ENCODE results near the gene PLA2G4E. TPM values are rescaled to one million over a fixed set of nuclear protein-coding genes. Genes with fewer than 3 reads are reported as not detected.

PLA2G4E gene
- total and polyA plus RNA-seq, 9 of the 15 experiments (the other 6 are each of a cell fraction or from before 2014, with no cell fraction given): 0.03 TPM; not detected in 8

- no peak for FAIRE-seq
- intact Hi-C loops (cut with micrococcal nuclease): no loop called here
- in situ Hi-C loops (cut with MboI): no loop called here
- 73% methylated on average over 3 of the region's 3 CpGs for WGBS (ENCODE audit: insufficient coverage, low coverage, missing lambda C conversion rate)
- H3K9me3 ChIP-seq (replicated peaks; ENCODE audit: control insufficient read depth, insufficient read depth, low read depth, low read length): no peaks in the 10 kb centered on the region
- peaks cover 4% of the 10 kb centered on the region; the same call in 2 of the 3 replicates for H3K36me3 ChIP-seq (ENCODE audit: control insufficient read depth, insufficient read depth, low read length)
- TF ChIP-seq FUS (optimal IDR thresholded peaks at IDR 0.05; ENCODE audit: low read depth, low read length) (no peak), ZNF444 (CRISPR knock-in tag; IDR thresholded peaks at IDR 0.05) (no peak), RBM25 (IDR thresholded peaks at IDR 0.05; ENCODE audit: low read depth, low read length, severe bottlenecking) (peak; percentile 71), KDM1A (IDR thresholded peaks at IDR 0.05) (0 out of 4 replicates have a peak, but pooled peaks of 1 of the 2 experiments have one; percentile 16), ADNP (tag; IDR thresholded peaks at IDR 0.05) (0 out of 2 replicates have a peak, but pooled peaks have one; percentile 16), CBFA2T3 (IDR thresholded peaks at IDR 0.05) (no peak), E2F5 (CRISPR knock-in tag; IDR thresholded peaks at IDR 0.05) (no peak), POLR2B (IDR thresholded peaks at IDR 0.05; ENCODE audit: low read depth, partially characterized antibody) (no peak), KAT7 (CRISPR knock-in tag; IDR thresholded peaks at IDR 0.05; ENCODE audit: borderline replicate concordance) (no peak), BCOR (IDR thresholded peaks at IDR 0.05) (peak; percentile 49; the same call in 1 of the 2 replicates), PBX2 (CRISPR knock-in tag; IDR thresholded peaks at IDR 0.05; ENCODE audit: low read depth) (no peak), PBX2 (tag; conservative IDR thresholded peaks at IDR 0.05; ENCODE audit: low read depth) (no peak)
- H3K27ac ChIP-seq (ENCODE audit: extremely low read depth, low read depth, low read length): no peak overlapping the region
- H3K4me1 ChIP-seq (replicated peaks in 1 of 2; ENCODE audit: control insufficient read depth in 2 of 2, insufficient read depth in 2 of 2, low read length in 2 of 2): peaks cover 3 to 9% of the 10 kb centered on the region in 2 experiments; a peak in 3 of 5 replicates
- ChIA-PET CTCF (ENCODE audit: low intra/inter-chr PET ratio) (no interaction called here), POLR2A (interaction anchor here (1.3 kb wide), 1 partner anchor 15 kb away, joined by 3 read pairs; no protein-coding TSS in a partner anchor)
- ATAC-seq: no peak
- no peak for DNase-seq (ENCODE audit: extremely low read depth in 1 of 4, low spot score in 3 of 4)
- no peaks in the 10 kb centered on the region for H4K20me1 ChIP-seq (replicated peaks; ENCODE audit: control insufficient read depth, insufficient read depth, low read length)
- no TSS peak for BruUV-seq (replicated peaks)
- H3K4me3 ChIP-seq: no peak overlapping the region
- no peak overlapping the region for H2AFZ ChIP-seq (ENCODE audit: low read depth, low read length)
- H3K9ac ChIP-seq (ENCODE audit: insufficient read depth in 1 of 2, low read depth in 2 of 2, low read length in 2 of 2): no peak overlapping the region
- no peaks in the 10 kb centered on the region for H3K9me1 ChIP-seq (ENCODE audit: control insufficient read depth, insufficient read depth, low read length)
- H3K27me3 ChIP-seq (ENCODE audit: control insufficient read depth in 2 of 2, insufficient read depth in 2 of 2, low read length in 2 of 2): no peaks in the 10 kb centered on the region
- no peak overlapping the region for H3K4me2 ChIP-seq (ENCODE audit: insufficient read depth, low read length)
- H3K79me2 ChIP-seq (ENCODE audit: control insufficient read depth, insufficient read depth, low read length): no peaks in the 10 kb centered on the region
These were observed 84.7 kb downstream of the PLA2G4E start for GRCh38 chr15:41936155-41936554.
